Measurements from ENCODE around the gene BPIFA2. TPM values are rescaled to one million over a fixed set of nuclear protein-coding genes. Genes with fewer than 3 reads are reported as not detected.
"Not testable (repeated sequence)": the region's sequence is repeated elsewhere in the genome, so short reads cannot be mapped to it uniquely, and the experiment has no call there.

Gene BPIFA2
- total RNA-seq (not detected), polyA plus RNA-seq (not detected)
- long read RNA-seq, donor 1, result 0 reads
- long read RNA-seq, donor 2, result 0 reads
- long read RNA-seq, donor 3, result 0 reads

- intact Hi-C loops (cut with DNase I), result no loop called here
- H3K27ac ChIP-seq, result no peak within 1 kb of the TSS
- peaks cover 0 to 37% (median 11%) of the 10 kb centered on the region in 11 donors for H3K9me3 ChIP-seq
- DNase-seq (no peak), ATAC-seq (no peak)
- WGBS, 2 donors, result 75 to 78% methylated on average over 8 of the region's 8 CpGs
- H3K27me3 ChIP-seq, result peaks cover 0 to 19% (median 0%) of the 10 kb centered on the region in 7 donors
- H3K4me3 ChIP-seq, result no peak within 1 kb of the TSS
- H3K4me1 ChIP-seq, result no peaks in the 10 kb centered on the region
- no peaks in the 10 kb centered on the region for H3K36me3 ChIP-seq
- no peak for TF ChIP-seq CTCF (IDR thresholded peaks at IDR 0.05)
Observed at GRCh38 chr20:33167859-33168258, at the start of gene BPIFA2. Gene BPIFA2, plus strand, starts transcription at chr20:33168159. Its CDS starts 987 bp downstream, at chr20:33169146.

GRCh38 chr20:33119725-33120720, 47.9 kb upstream of the BPIFA2 start:
- TF ChIP-seq CTCF (IDR thresholded peaks at IDR 0.05), result no peak
- DNase-seq (no peak), ATAC-seq (no peak)
- peaks cover 0 to 12% (median 0%) of the 10 kb centered on the region in 7 donors for H3K27me3 ChIP-seq
- no peak overlapping the region for H3K27ac ChIP-seq
- WGBS, 2 donors, result 77 to 79% methylated on average over 3 of the region's 3 CpGs
- peaks cover 0 to 7% (median 0%) of the 10 kb centered on the region in 11 donors for H3K9me3 ChIP-seq
- H3K4me1 ChIP-seq, result no peaks in the 10 kb centered on the region
- intact Hi-C loops (cut with DNase I), result no loop called here
- no peaks in the 10 kb centered on the region for H3K36me3 ChIP-seq
- no peak overlapping the region for H3K4me3 ChIP-seq

- Histone ChIP-seq H3K27me3 (peaks cover 0 to 16% (median 0%) of the 10 kb centered on the region in 7 donors), H3K4me1 (peaks cover 0 to 2% (median 0%) of the 10 kb centered on the region in 9 donors), H3K36me3 (no peaks in the 10 kb centered on the region), H3K4me3 (no peak overlapping the region), H3K9me3 (peaks cover 0 to 7% (median 0%) of the 10 kb centered on the region in 11 donors), H3K27ac (no peak overlapping the region)
- no peak for TF ChIP-seq CTCF (IDR thresholded peaks at IDR 0.05)
- ATAC-seq, result no peak
- intact Hi-C loops (cut with DNase I), result no loop called here
- DNase-seq, result no peak
- WGBS, 2 donors, result 91 to 97% methylated on average over 3 of the region's 3 CpGs
Observed at GRCh38 chr20:33120934-33121333, 47.0 kb upstream of the BPIFA2 start.

GRCh38 chr20:33122297-33122696, 45.7 kb upstream of the BPIFA2 start:
- ATAC-seq; intact Hi-C loops (cut with DNase I); H3K4me1 ChIP-seq; H3K27ac ChIP-seq; H3K4me3 ChIP-seq; H3K36me3 ChIP-seq; H3K9me3 ChIP-seq; DNase-seq: not testable (repeated sequence)
- WGBS, 2 donors, result 27 to 59% methylated on average over 1 of the region's 1 CpG
- peaks cover 0 to 16% (median 0%) of the 10 kb centered on the region in 7 donors for H3K27me3 ChIP-seq

All from heart right ventricle (tissue), 16 donors.